ENCODE measurements around the gene CCDC195.

DNA sequence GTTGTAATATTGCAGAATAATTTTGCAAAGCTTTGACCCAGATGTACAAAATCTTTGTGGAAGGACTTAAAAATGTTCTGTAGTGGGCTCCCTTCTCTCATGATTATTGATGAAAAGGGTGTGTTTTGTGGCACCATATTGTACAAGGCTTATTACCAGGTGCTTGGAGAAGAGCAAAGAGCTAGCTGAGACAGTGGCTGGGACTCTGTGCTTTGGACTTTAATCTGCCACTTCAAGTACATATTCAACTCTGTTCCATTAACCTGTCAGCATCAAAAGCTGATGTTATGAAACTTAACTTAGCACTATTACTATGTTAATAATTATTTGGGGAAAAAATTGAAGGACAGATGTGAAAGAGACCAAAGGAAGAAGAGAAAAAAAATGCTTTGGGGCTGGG is 31.0 kb downstream of the CCDC195 start:
- TF ChIP-seq, protein P1, sequence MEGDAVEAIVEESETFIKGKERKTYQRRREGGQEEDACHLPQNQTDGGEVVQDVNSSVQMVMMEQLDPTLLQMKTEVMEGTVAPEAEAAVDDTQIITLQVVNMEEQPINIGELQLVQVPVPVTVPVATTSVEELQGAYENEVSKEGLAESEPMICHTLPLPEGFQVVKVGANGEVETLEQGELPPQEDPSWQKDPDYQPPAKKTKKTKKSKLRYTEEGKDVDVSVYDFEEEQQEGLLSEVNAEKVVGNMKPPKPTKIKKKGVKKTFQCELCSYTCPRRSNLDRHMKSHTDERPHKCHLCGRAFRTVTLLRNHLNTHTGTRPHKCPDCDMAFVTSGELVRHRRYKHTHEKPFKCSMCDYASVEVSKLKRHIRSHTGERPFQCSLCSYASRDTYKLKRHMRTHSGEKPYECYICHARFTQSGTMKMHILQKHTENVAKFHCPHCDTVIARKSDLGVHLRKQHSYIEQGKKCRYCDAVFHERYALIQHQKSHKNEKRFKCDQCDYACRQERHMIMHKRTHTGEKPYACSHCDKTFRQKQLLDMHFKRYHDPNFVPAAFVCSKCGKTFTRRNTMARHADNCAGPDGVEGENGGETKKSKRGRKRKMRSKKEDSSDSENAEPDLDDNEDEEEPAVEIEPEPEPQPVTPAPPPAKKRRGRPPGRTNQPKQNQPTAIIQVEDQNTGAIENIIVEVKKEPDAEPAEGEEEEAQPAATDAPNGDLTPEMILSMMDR (conservative IDR thresholded peaks at IDR 0.05): no peak
- TF ChIP-seq ZFX (IDR thresholded peaks at IDR 0.05): no peak

Data from C4-2B (cell line).